Activated T-cell treated with anti-CD3 and anti-CD28 coated beads, Interleukin-2, amount 50 U/mL, for 24 hours (primary cell): ENCODE data around the gene PAX3.

Experiments
- DNase-seq: peaks from one replicate; pipeline ENCODE4 v3.0.0-alpha.2; 2020
- H3K27ac Mint-ChIP-seq: 2 replicates; pipeline ENCODE4 v1.8.0; 2020; ENCODE audit warnings: mild to moderate bottlenecking, mixed read lengths
- H3K27me3 Mint-ChIP-seq: 2 replicates; pipeline ENCODE4 v1.8.0; 2020; ENCODE audit warnings: mixed read lengths
- H3K36me3 Mint-ChIP-seq: 2 replicates; pipeline ENCODE4 v1.8.0; 2020; ENCODE audit warnings: low read depth, mixed read lengths
- H3K4me1 Mint-ChIP-seq: 2 replicates; pipeline ENCODE4 v1.8.0; 2020; ENCODE audit warnings: low read depth, mixed read lengths
- H3K4me3 Mint-ChIP-seq: 2 replicates; pipeline ENCODE4 v1.8.0; 2020; ENCODE audit warnings: mild to moderate bottlenecking, moderate library complexity, mixed read lengths
- H3K9me3 Mint-ChIP-seq: 2 replicates; pipeline ENCODE4 v1.8.0; 2020; ENCODE audit warnings: mixed read lengths

PAX3 gene

GRCh38 chr2:222304737-222305515, 6.1 kb upstream of the PAX3 start:
- Mint-ChIP-seq H3K27me3 (peaks cover 100% of the 10 kb centered on the region), H3K9me3 (no peaks in the 10 kb centered on the region), H3K4me1 (peaks cover 33% of the 10 kb centered on the region), H3K27ac (peak overlapping the region; percentile 24), H3K36me3 (no peaks in the 10 kb centered on the region), H3K4me3 (peak overlapping the region; percentile 64)
- no peak for DNase-seq

- Mint-ChIP-seq H3K4me1 (peaks cover 37% of the 10 kb centered on the region), H3K4me3 (peak overlapping the region; percentile 64), H3K36me3 (no peaks in the 10 kb centered on the region), H3K9me3 (peaks cover 3% of the 10 kb centered on the region), H3K27ac (no peak overlapping the region), H3K27me3 (peaks cover 100% of the 10 kb centered on the region)
- DNase-seq, result no peak
Observed at GRCh38 chr2:222303828-222304736, 5.3 kb upstream of the PAX3 start.

- Mint-ChIP-seq H3K36me3 (no peaks in the 10 kb centered on the region), H3K27me3 (peaks cover 99% of the 10 kb centered on the region), H3K27ac (no peak overlapping the region), H3K4me3 (no peak overlapping the region), H3K4me1 (peaks cover 39% of the 10 kb centered on the region), H3K9me3 (peaks cover 3% of the 10 kb centered on the region)
- DNase-seq, result no peak
Observed at GRCh38 chr2:222303045-222303827, 4.4 kb upstream of the PAX3 start.

GRCh38 chr2:222302178-222303018, 3.6 kb upstream of the PAX3 start:
- peaks cover 3% of the 10 kb centered on the region for H3K9me3 Mint-ChIP-seq
- H3K4me3 Mint-ChIP-seq, result no peak overlapping the region
- H3K27ac Mint-ChIP-seq, result no peak overlapping the region
- H3K4me1 Mint-ChIP-seq, result peaks cover 40% of the 10 kb centered on the region
- H3K27me3 Mint-ChIP-seq, result peaks cover 99% of the 10 kb centered on the region
- no peaks in the 10 kb centered on the region for H3K36me3 Mint-ChIP-seq
- no peak for DNase-seq

- Mint-ChIP-seq H3K36me3 (no peaks in the 10 kb centered on the region), H3K9me3 (peaks cover 3% of the 10 kb centered on the region), H3K27ac (no peak overlapping the region), H3K4me1 (peaks cover 44% of the 10 kb centered on the region), H3K27me3 (peaks cover 99% of the 10 kb centered on the region), H3K4me3 (no peak overlapping the region)
- no peak for DNase-seq
Observed at GRCh38 chr2:222301796-222302118, 3.0 kb upstream of the PAX3 start.

GRCh38 chr2:222301053-222301795, 2.4 kb upstream of the PAX3 start:
- Mint-ChIP-seq H3K4me1 (peaks cover 45% of the 10 kb centered on the region), H3K9me3 (peaks cover 3% of the 10 kb centered on the region), H3K4me3 (no peak overlapping the region), H3K27ac (no peak overlapping the region), H3K27me3 (peaks cover 99% of the 10 kb centered on the region), H3K36me3 (no peaks in the 10 kb centered on the region)
- no peak for DNase-seq

- Mint-ChIP-seq H3K4me3 (no peak overlapping the region), H3K4me1 (peaks cover 48% of the 10 kb centered on the region), H3K36me3 (no peaks in the 10 kb centered on the region)
Observed at GRCh38 chr2:222300726-222301052, 1.9 kb upstream of the PAX3 start.

GRCh38 chr2:222299906-222300725, 1.3 kb upstream of the PAX3 start:
- no peak overlapping the region for H3K27ac Mint-ChIP-seq
- peaks cover 3% of the 10 kb centered on the region for H3K9me3 Mint-ChIP-seq
- peaks cover 99% of the 10 kb centered on the region for H3K27me3 Mint-ChIP-seq
- DNase-seq, result no peak
- no peaks in the 10 kb centered on the region for H3K36me3 Mint-ChIP-seq
- H3K4me3 Mint-ChIP-seq, result no peak overlapping the region
- peaks cover 49% of the 10 kb centered on the region for H3K4me1 Mint-ChIP-seq

More at GRCh38 chr2:222300726-222301052, 1.9 kb upstream of the PAX3 start:
- peaks cover 3% of the 10 kb centered on the region for H3K9me3 Mint-ChIP-seq
- no peak for DNase-seq
- no peak overlapping the region for H3K27ac Mint-ChIP-seq
- H3K27me3 Mint-ChIP-seq, result peaks cover 99% of the 10 kb centered on the region

GRCh38 chr2:222298001-222298310, 842 bp downstream of the PAX3 start:
- peaks cover 37% of the 10 kb centered on the region for H3K4me1 Mint-ChIP-seq
- no peak for DNase-seq
- H3K4me3 Mint-ChIP-seq, result no peak overlapping the region
- peaks cover 3% of the 10 kb centered on the region for H3K9me3 Mint-ChIP-seq
- no peak overlapping the region for H3K27ac Mint-ChIP-seq
- H3K27me3 Mint-ChIP-seq, result peaks cover 99% of the 10 kb centered on the region
- H3K36me3 Mint-ChIP-seq, result no peaks in the 10 kb centered on the region

- H3K9me3 Mint-ChIP-seq, result peaks cover 3% of the 10 kb centered on the region
- no peak overlapping the region for H3K27ac Mint-ChIP-seq
- no peaks in the 10 kb centered on the region for H3K36me3 Mint-ChIP-seq
- peaks cover 35% of the 10 kb centered on the region for H3K4me1 Mint-ChIP-seq
- no peak for DNase-seq
- H3K4me3 Mint-ChIP-seq, result no peak overlapping the region
- H3K27me3 Mint-ChIP-seq, result peaks cover 99% of the 10 kb centered on the region
Observed at GRCh38 chr2:222297600-222297935, 1.2 kb downstream of the PAX3 start.

- Mint-ChIP-seq H3K4me3 (no peak overlapping the region), H3K4me1 (peaks cover 32% of the 10 kb centered on the region), H3K36me3 (no peaks in the 10 kb centered on the region), H3K27me3 (peaks cover 99% of the 10 kb centered on the region), H3K27ac (no peak overlapping the region), H3K9me3 (peaks cover 3% of the 10 kb centered on the region)
- DNase-seq, result no peak
Observed at GRCh38 chr2:222296911-222297599, 1.7 kb downstream of the PAX3 start.

- no peak overlapping the region for H3K27ac Mint-ChIP-seq
- H3K27me3 Mint-ChIP-seq, result peaks cover 99% of the 10 kb centered on the region
- H3K4me3 Mint-ChIP-seq, result peak overlapping the region; percentile 31
- peaks cover 3% of the 10 kb centered on the region for H3K9me3 Mint-ChIP-seq
- no peaks in the 10 kb centered on the region for H3K36me3 Mint-ChIP-seq
- H3K4me1 Mint-ChIP-seq, result peaks cover 32% of the 10 kb centered on the region
- DNase-seq, result no peak
Observed at GRCh38 chr2:222296311-222296741, 2.5 kb downstream of the PAX3 start.
